Ramos (cell line): ENCODE measurements around the gene SLC13A3.

ENCODE experiments used
- in situ Hi-C: fragments of 300-500 bp; cut with MboI; formaldehyde crosslinking; loops from one replicate; pipeline ENCODE4 v1.14.3; 2022; ENCODE audit warnings: low sequenced_read_pairs; ENCODE audit not compliant: unreplicated experiment

Gene SLC13A3

GRCh38 chr20:46639587-46639986 is 11.7 kb downstream of the SLC13A3 start:
- in situ Hi-C loops: no loop called here

DNA sequence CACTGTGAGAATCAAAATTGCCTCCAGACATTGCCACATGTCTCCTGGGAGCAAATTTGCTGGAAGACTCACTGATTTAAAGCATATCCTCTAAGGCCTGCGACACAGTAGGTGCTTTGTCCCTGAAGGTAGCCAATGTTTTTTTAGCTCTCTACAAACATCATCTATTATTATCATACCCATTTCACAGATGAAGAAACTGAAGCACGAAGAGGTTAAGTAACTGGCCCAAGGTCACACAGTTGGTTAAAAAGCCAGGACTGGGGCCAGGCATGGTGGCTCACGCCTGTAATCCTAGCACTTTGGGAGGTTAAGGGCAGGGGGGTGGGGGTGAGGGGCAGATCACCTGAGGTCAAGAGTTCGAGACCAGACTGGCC is 12.4 kb downstream of the SLC13A3 start:
- in situ Hi-C loops: no loop called here

GRCh38 chr20:46638134-46638897 is 12.9 kb downstream of the SLC13A3 start:
- in situ Hi-C loops: no loop called here

GRCh38 chr20:46637427-46638133 is 13.7 kb downstream of the SLC13A3 start:
- in situ Hi-C loops: no loop called here

DNA sequence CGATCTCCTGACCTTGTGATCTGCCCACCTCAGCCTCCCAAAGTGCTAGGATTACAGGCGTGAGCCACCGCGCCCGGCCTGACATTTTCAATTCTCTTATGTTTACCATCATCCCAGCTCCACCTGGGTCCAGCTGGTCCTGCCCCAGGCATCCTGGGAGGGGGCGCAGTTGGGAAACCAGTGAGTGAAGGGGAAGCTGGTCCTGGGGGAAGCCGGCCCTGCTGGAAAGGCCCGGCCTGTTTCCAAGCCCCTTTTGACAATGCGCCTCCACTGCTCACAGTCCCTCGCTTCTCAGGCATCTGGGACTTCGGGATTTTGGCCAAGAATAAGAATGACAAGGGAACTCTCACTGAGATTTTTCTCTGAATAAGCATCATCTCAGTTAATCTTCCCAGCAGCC is 14.2 kb downstream of the SLC13A3 start:
- in situ Hi-C loops: no loop called here

- in situ Hi-C loops: no loop called here
These were observed 14.7 kb downstream of the SLC13A3 start for GRCh38 chr20:46636514-46636913.

- in situ Hi-C loops: no loop called here
These were observed 15.6 kb downstream of the SLC13A3 start for GRCh38 chr20:46635514-46636136.

- in situ Hi-C loops: no loop called here
These were observed 16.7 kb downstream of the SLC13A3 start for GRCh38 chr20:46634528-46634927.

- in situ Hi-C loops: no loop called here
These were observed 19.3 kb downstream of the SLC13A3 start for GRCh38 chr20:46631874-46632446.

DNA sequence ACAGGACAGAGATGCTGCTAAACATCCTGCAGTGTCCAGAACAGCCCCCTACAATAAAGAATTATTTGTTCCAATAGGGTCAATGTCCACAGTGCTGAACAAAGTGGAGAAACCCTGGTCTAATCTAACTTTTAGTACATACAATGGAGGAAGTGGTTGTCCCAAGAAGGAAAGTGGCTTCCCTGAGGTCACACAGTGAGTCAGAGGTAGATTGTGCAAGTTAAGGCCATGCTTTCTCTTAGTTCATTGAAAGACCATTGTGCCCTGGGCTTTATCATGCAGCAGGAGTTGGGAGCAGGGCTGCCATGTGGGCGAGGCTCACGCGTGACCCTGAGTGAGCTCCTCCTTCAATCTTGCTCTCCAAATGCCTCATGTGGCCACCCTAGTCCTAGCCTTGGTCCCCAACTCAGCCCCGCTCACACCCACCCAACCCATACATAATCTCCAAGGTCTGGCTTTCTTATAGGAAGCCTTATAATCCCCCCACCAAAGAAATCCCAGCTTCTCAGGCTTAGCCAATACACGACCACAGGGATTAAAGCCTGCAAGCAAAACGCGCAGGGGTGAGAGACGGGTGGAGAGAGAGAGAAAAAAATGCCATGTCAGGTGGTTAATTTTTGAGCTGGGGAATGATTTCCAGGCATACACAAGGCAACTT is 19.9 kb downstream of the SLC13A3 start:
- in situ Hi-C loops: no loop called here

GRCh38 chr20:46630306-46630705 is 21.0 kb downstream of the SLC13A3 start:
- in situ Hi-C loops: no loop called here

GRCh38 chr20:46629341-46629740 is 21.9 kb downstream of the SLC13A3 start:
- in situ Hi-C loops: no loop called here

- in situ Hi-C loops: no loop called here
These were observed 24.0 kb downstream of the SLC13A3 start for GRCh38 chr20:46627234-46627633.

GRCh38 chr20:46626758-46627157 is 24.5 kb downstream of the SLC13A3 start:
- in situ Hi-C loops: no loop called here

GRCh38 chr20:46625875-46626373 is 25.3 kb downstream of the SLC13A3 start:
- in situ Hi-C loops: no loop called here

DNA sequence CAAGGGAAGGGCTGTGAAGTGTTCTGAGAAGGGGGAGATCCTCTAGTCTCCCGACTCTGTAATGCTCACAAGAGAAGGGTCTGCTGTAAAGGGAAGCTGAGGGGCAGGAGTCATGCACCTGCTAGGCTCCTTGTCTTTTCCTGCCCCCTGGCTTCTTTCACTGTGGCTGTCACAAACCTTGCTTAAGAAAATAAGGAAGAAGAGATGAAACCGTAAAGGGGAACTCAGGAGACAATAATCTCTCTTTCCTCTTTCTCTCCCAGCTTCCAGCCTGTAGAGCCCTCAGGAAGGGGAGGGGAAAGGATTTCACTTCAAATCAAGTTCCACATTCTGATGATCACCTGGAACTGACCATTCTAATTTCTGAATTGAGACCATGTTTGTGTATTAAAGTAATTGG is 26.3 kb downstream of the SLC13A3 start:
- in situ Hi-C loops: no loop called here

GRCh38 chr20:46622165-46622564 is 29.1 kb downstream of the SLC13A3 start:
- in situ Hi-C loops: no loop called here

DNA sequence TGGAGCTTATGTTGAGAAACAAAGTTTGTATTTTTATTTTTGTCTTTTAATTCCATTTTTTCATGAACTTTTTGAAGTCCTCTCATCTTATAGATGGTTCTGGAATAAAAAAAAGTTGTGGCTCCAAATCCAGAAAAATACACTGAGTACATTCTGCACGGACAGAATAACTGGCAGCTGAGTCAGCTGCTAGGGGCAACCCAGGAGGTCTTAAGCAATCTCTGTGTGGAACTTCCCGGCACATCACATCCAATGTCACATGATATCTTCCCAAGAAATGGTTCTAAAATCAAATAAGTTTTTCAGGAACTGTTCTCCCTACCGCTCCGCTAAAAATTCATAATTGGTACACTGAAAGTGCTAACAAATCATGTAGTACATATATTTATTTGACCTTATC is 29.8 kb downstream of the SLC13A3 start:
- in situ Hi-C loops: no loop called here

DNA sequence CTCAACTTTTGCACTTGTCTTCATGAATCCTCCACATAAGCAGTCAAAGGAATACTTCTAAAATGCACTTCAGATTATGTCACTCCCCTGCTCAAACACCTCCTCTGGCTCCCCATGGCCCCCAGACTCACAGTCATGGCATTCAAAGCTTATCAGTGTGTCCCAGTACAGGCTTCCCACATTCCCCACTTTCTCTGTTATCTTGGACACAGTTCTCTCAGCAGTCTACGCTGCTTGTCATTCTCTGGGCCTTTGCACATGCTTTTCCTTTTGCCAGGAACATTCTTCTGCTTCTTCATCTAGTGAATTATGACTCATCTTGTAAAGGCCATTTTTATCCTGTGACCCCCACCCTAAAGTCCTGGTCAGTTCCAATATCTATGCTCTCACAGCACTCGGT is 31.8 kb downstream of the SLC13A3 start:
- in situ Hi-C loops: no loop called here

GRCh38 chr20:46618316-46619100 is 32.8 kb downstream of the SLC13A3 start:
- in situ Hi-C loops: no loop called here
